Stimulated activated naive CD8-positive, alpha-beta T cell treated with anti-CD3 and anti-CD28 coated beads, Interleukin-15, Interleukin-2, amounts not matched to agents 100 U/mL and 50 U/mL, for 24 hours (primary cell): ENCODE measurements around the gene IL31.
A peak's percentile ranks its signal among the peaks of the same experiment; 100 is the strongest.
"Not testable (repeated sequence)": the region's sequence is repeated elsewhere in the genome, so short reads cannot be mapped to it uniquely, and the experiment has no call there.

Experiments
- ATAC-seq: fragments of 150-1000 bp; cut with Tn5 transposase; one replicate; pipeline ENCODE4 v1.10.0; 2021
- DNase-seq: peaks from one replicate; pipeline ENCODE4 v3.0.0; 2021

Gene IL31

DNA sequence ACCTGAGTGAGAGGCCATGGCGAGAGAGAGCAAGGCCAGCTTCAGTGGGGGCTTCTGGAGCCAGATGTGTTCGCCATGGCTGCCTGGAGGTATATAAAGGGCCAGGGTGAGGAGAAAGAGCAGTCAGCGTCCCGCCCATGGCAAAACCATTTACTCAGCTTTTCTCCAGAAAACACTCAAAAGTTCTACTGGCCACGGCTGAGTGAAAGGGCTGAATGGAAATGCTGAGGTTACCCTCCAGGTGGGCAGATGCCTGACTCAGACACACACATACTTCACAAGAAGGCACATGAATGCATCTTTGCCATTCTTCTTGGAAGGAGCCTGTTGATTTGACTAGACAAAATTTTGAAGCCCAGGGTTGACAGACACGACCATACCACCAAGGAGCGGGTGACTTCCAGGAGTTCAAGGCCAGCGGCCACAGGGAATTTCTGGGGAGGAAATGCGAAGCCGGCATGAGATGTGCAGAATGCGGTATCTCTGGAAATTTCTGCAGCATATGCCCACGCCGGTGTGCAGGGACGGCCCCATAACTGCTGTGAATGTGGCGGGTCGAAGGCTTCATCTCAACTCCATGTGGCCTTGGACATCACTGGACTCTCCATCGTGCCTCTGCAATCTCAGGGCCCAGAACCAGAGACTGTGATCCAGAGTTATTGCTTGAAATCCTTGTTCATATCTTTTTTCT is at the start of gene IL31:
Gene IL31, minus strand, starts transcription at position 67 of the 691 bp plus-strand sequence. Its CDS starts 49 bp downstream, at position 18.
- ATAC-seq (peak; percentile 86), DNase-seq (peak; percentile 21)

DNA sequence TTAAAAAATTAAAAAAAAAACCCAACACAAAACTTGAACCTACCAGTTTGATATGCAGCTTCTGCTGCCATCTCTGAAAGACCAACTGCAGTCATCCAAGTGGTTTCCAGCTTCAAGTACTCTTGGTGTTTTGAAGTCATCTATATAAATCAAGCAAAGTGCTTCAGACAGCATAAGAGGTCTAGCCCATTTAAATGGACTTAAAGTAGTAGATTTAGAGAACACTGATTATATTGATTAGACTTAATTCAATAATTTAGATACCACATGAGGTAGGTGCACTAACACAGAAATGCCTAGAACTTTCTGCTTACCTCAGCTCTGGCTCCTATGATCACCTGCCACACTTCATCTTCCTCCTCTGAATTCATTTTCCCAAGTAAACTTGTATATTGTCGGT is 42.4 kb upstream of the IL31 start:
- ATAC-seq (no peak), DNase-seq (no peak)

GRCh38 chr12:122215771-122216170 is 41.8 kb upstream of the IL31 start:
- DNase-seq (no peak), ATAC-seq (no peak)

GRCh38 chr12:122208073-122208820 is 34.2 kb upstream of the IL31 start:
- DNase-seq (no peak), ATAC-seq (no peak)

DNA sequence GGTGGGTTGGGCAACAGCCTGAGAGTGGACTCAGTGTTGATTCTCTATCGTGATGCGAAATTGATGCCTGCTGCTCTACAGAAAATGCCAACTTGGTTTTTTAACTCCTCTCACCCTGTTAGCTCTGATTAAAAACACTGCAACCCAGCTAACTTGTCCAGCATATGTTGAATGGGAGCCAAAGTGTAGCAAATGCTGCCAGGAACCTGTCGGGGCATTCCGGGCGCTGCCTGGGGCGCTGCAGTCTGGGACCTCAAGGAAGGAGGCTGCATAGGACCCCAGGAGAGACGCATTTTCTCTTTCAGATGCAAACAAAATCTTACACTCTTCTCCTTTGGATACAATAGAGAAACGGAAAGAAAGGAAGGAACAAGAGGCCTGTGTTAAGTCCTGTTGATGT is 33.4 kb upstream of the IL31 start:
- no peak for ATAC-seq
- DNase-seq: no peak

DNA sequence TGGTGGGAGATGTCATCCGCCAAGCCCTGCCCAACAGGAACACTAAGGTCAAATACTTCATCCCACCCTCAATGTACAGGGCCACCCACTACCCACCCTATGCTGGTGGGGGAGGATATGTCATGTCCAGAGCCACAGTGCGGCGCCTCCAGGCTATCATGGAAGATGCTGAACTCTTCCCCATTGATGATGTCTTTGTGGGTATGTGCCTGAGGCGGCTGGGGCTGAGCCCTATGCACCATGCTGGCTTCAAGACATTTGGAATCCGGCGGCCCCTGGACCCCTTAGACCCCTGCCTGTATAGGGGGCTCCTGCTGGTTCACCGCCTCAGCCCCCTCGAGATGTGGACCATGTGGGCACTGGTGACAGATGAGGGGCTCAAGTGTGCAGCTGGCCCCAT is 33.0 kb upstream of the IL31 start:
- DNase-seq: no peak
- ATAC-seq: no peak

DNA sequence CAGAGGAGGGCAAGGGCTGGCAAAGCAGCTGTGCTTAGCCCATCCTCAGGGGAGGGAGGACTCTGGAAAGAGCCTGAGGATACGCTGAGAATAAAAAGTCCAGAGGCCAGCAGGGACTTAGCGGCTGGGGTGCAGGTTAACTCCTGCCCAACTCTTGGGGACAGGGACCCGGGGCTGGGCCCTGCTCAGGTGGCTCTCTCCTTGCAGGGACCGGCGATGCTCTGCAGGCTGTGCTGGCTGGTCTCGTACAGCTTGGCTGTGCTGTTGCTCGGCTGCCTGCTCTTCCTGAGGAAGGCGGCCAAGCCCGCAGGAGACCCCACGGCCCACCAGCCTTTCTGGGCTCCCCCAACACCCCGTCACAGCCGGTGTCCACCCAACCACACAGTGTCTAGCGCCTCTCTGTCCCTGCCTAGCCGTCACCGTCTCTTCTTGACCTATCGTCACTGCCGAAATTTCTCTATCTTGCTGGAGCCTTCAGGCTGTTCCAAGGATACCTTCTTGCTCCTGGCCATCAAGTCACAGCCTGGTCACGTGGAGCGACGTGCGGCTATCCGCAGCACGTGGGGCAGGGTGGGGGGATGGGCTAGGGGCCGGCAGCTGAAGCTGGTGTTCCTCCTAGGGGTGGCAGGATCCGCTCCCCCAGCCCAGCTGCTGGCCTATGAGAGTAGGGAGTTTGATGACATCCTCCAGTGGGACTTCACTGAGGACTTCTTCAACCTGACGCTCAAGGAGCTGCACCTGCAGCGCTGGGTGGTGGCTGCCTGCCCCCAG is 32.3 kb upstream of the IL31 start:
- ATAC-seq: no peak
- no peak for DNase-seq

DNA sequence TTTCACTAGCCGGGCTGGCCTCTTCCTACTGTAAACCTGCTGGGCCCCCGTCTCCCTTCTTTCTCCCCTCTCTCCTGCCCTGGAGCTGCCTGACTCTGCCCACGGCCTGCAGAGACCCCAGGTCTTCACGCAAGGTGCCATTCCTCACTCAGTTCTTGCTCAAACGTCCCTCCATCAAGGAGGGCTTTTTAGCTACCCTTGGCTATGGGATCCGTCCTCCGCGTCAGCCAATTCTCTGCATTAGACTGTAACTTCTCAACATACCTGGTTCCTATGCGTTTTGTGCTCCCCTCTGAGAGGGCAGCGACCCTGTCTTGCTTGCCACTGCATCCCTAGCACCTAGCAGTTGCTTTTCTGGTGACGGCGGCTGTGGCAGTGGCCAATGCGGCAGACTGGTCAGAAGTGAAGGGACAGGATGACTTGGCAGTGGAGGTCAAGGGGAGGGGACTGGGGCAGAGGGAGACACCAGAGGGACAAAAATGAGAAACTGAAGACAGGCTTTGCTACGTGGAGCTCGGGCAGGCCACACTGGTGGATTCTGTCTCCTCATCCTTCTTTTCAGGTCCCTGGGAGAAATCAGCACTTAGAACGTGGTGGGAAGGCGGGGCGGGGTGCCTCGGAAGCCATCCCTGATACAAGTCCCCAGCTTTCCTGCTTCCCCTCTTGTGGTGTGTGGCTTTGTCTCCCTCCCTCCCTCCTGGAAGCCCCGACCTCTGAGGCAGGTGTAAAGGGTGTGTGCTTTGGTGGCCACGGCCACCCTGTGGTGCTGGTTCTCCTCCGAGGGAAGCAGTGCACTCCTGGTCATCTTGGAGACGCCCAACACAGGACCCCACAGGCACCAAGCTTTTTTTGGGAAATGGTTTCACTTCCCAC is 31.3 kb upstream of the IL31 start:
- DNase-seq (no peak), ATAC-seq (no peak)

DNA sequence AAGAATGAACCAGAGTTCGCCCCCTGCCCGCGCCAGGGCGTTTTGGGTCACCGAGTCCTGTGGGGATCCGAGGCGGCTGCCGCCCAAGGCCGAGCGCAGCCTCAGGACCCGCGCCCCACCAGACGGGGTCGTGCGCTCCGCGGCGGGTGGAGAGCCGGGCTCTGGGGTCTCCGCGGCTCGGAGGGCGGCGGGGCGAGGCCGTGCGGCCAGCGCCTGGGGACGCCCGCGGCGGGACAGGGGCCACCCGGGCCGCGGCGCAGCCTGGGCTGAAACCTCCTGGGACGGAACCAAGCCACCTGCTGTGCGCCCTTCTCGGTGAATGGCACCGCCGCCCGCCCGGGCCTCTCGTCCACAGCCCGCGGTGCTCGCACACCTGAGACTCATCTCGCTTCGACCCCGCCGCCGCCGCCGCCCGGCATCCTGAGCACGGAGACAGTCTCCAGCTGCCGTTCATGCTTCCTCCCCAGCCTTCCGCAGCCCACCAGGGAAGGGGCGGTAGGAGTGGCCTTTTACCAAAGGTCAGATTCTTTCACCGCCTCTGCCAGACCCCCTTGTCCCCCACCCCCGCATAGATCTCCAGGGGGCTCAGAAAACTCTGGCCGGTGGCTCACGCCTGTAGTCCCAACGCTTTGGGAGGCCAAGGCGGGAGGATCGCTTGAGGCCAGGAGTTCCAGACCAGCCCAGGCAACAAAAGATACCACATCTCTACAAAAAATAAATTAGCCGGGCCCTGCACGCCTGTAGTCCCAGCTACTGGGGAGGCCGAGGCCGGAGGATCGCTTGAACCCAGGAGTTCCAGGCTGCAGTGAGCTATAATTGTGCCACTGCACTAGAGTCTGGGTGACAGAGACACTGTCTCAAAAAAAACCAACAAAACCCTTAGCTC is 30.4 kb upstream of the IL31 start:
- ATAC-seq: no peak

DNA sequence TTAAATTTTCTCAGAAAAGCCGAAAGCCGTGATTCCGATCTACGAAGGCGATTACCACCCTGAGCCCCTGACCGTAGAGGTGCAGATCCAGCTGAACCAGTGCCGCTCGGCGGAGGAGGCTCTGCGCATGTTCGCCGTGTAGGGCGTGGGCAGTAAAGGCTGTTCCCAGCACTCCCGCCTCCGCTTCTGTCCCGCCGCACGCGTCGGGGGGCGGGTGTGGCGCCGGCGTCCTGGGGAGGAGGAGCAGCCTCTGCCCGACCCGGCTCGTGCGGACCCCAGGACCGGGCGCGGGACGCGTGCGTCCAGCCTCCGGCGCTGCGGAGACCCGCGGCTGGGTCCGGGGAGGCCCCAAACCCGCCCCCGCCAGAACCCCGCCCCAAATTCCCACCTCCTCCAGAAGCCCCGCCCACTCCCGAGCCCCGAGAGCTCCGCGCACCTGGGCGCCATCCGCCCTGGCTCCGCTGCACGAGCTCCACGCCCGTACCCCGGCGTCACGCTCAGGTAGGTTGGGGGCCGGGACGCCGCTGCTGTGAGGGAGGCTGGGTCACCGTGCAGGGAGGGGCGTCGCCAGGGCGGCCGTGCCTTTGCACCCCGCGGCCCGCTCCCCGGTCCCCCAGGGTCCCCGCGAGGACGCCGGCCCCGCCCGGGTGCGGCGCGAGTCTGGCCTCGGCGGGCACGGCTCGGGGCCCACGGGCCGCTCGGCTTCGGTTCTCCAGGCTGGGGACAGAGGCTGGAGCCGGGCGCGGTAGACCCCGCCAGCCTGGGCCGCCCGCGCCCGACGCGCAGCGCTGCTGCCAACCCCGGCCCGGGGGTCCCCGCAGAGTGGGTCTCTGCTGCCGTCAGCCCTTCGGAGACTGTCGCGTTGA is 29.5 kb upstream of the IL31 start, which contains the start of gene B3GNT4:
Gene B3GNT4, plus strand, starts transcription at position 409 of the 866 bp plus-strand sequence. CDS start 910 bp downstream, outside the sequence.
- ATAC-seq (peak; percentile 57), DNase-seq (peak; percentile 70)

More for the DNA sequence above, 30.4 kb upstream of the IL31 start:
- peak; percentile 31 for DNase-seq

DNA sequence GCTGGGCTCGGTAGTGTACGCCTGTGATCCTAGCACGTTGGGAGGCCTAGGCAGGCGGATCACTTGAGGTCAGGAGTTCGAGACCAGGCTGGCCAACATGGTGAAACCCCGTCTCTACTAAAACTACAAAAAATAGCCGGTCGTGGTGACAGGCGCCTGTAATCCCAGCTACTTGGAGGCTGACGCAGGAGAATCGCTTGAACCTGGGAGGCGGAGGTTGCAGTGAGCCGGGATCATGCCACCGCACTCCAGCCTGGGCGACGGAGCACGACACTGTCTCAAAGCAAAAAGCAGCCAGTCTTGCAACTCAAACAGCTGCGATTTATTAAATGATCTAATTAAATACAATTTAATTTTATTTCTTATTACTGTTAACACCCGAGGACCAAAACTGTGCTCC is 28.8 kb upstream of the IL31 start:
- DNase-seq, ATAC-seq: not testable (repeated sequence)

- ATAC-seq (no peak), DNase-seq (no peak)
Measured at GRCh38 chr12:122202017-122202416, 28.0 kb upstream of the IL31 start.

DNA sequence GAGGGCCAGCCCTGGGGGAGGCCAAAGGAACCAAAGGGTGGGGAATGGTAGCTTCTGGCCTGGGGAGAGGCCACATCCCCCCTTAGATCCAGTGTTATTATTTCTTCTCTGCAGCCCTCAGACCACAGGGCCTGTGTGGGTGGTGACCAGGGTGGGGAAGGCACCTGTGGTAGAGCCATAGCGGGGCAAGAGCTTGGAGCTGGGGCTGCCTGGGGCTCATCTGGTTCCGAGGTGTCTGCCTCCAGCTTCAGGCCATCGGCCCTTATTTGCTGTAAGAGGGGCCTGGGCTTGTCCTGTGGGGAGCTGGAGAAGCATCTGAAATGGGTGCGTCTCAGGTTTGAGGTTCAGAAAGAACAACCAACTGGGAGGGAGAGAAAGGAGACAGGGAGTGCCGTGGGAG is 27.4 kb upstream of the IL31 start:
- ATAC-seq (no peak), DNase-seq (no peak)

DNA sequence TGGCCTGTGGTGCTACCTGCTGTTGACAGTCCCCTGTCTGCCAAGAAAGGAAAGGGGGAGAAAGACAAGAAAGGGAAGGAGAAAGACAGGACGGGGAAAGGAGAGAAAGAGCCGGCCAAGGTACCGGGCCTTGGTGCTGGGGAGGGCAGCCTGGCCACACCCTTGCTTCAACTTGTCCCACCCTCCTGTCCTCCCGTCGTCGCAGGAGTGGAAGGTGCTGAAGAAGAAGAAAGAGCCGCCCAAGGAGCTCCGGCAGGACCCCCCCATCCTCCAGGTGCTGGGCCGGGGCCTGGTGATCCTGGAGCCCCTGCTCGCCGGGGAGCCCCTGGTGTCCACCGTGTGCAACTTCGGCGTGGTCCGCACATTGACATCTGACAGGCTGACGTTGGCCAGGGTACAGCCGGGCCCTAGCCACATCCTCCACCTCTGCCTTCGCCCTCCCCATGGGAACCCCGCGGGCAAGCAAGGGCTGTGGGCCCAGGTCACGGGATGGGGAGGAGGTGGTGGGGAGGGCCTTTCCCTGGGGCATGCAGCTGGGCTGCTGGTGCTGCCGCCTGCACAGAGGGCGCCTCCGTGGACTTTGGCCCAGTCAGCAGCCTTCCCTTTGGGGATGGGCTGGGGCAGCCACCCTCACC is 26.6 kb upstream of the IL31 start:
- DNase-seq: no peak
- no peak for ATAC-seq

DNA sequence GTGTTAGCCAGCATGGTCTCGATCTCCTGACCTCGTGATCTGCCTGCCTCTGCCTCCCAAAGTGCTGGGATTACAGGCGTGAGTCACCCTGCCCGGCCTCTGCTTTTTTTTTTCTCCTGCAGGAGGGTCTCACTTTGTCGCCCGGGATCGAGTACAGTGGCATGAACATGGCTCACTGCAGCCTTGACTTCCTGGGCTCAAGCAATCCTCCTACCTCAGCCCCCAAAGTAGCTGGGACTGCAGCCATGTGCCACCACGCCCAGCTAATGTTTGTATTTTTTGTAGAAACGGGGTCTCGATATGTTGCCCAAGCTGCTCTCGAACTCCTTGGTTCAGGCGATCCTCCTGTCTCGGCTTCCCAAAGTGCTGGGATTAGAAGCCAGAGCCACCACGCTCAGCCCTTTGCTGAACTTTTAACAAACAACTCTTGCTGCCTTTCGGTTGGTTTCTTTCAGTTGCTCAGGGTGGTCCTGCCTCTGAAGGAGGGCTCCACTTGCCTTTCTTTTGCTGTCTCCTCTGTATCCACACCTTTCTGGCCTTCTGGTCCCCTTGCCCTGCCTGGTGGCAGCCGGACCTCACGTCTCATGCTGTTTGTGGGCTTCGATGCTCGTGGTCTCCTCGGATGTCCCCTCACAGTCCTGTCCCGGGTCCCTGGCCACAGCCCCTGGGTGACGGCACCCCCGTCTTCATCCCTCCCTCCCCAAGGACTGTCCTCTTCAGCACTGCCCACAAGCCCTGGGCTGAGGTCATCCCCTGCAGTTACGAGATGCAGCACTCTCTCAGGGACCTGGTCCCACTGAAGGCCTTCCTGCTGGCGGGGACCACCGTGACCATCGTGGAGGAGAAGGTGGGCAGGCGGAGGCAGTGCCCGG is 25.7 kb upstream of the IL31 start:
- ATAC-seq: no peak

DNA sequence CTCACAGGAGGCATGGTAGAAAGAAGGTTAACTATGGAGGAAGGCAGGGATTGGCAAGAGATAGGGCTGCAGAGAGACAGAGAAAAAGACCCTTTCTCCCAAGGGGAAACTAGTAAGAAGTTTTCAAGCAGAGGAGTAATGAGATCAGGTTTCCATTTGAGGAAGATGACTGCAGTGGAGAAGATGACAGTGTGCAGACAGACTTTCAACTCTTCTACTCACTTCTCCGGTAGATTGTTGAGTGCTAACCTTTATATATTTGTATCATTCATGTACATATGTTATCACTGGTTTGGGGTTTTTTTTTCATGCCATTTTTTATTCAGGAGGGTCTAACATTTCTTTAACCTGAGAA is 23.6 kb upstream of the IL31 start:
- ATAC-seq: peak; percentile 64
- no peak for DNase-seq

More for the DNA sequence above, 25.7 kb upstream of the IL31 start:
- DNase-seq: no peak

DNA sequence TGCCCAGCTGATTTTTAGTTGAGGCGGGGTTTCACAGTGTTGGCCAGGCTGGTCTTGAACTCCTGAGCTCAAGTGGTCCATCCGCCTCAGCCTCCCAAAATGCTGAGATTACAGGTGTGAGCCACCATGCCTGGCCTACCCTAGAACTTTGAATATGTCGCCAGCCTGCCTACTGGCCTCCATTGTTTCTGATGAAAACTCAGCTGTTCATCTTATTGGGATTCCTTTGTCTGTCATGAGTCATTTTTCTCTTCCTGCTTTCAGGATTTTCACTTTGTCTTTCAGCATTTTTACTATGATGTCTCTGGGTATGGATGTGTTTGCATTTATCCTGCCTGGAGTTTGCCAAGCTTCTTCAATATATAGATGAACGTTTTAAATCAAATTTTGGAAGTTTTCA is 21.4 kb upstream of the IL31 start:
- DNase-seq (no peak), ATAC-seq (no peak)

DNA sequence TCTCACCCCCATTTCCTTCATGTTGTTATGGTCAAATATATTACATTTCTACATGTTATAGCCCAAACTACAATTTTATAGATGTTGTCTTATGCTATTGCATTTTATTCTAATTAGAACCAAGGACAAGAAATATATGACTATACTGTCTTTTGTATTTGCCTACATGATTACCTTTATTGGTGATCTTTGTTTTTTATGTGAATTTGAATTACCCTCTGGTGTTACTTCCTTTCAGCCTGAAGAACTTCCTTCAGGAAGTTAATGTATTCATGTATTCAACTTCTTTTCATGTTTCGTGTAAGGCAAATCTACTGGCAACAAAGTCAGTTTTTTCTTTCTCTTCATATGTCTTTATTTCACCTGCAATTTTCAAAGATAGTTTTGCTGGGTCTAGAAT is 20.8 kb upstream of the IL31 start:
- ATAC-seq (no peak), DNase-seq (no peak)
